PC-9 (cell line): Measurements from ENCODE around the gene PCDHGA9.

ENCODE experiments used
- CTCF ChIP-seq: fragments of 200-600 bp; sonication (generic); conservative IDR thresholded peaks from 2 replicates; pipeline ENCODE4 v1.6.1; 2017; ENCODE audit warnings: mixed run types, antibody characterized with exemption, mild to moderate bottlenecking, moderate library complexity
- EZH2 ChIP-seq: fragments of 200-600 bp; sonication (generic); IDR thresholded peaks from 2 replicates; pipeline ENCODE4 v1.8.0; 2017; ENCODE audit warnings: antibody characterized with exemption, low read depth

- TF ChIP-seq EZH2 (no peak), CTCF (no peak)
Observed at GRCh38 chr5:141362719-141363118, 39.9 kb upstream of the PCDHGA9 start.
